22Rv1 (cell line): ENCODE data around the gene SMYD2.

ENCODE experiments used
- H3K27ac ChIP-seq: fragments of 450-650 bp; 2 replicates; pipeline ENCODE4 v1.5.1; 2017
- CTCF ChIP-seq: fragments of 450-650 bp; IDR thresholded peaks from 2 replicates; pipeline ENCODE4 v1.5.1; 2017; ENCODE audit warnings: mild to moderate bottlenecking
- ZFX ChIP-seq: fragments of 450-650 bp; IDR thresholded peaks from 2 replicates; pipeline ENCODE4 v1.6.1; 2017; ENCODE audit warnings: antibody characterized with exemption, borderline replicate concordance

The SMYD2 gene

GRCh38 chr1:214317734-214318133 lies 36.8 kb downstream of the SMYD2 start:
- no peak overlapping the region for H3K27ac ChIP-seq
- TF ChIP-seq CTCF (no peak), ZFX (no peak)

- TF ChIP-seq CTCF (no peak), ZFX (no peak)
- H3K27ac ChIP-seq: no peak overlapping the region
These were observed 37.4 kb downstream of the SMYD2 start for GRCh38 chr1:214318356-214318755.

GRCh38 chr1:214318956-214319736 lies 38.2 kb downstream of the SMYD2 start:
- TF ChIP-seq CTCF: no peak
- TF ChIP-seq ZFX: no peak
- H3K27ac ChIP-seq: no peak overlapping the region

GRCh38 chr1:214319938-214320337 lies 39.0 kb downstream of the SMYD2 start:
- peak; percentile 42 for TF ChIP-seq CTCF
- TF ChIP-seq ZFX: no peak
- H3K27ac ChIP-seq: no peak overlapping the region

GRCh38 chr1:214321705-214322453 lies 40.9 kb downstream of the SMYD2 start:
- H3K27ac ChIP-seq: no peak overlapping the region
- no peak for TF ChIP-seq CTCF
- TF ChIP-seq ZFX: no peak

GRCh38 chr1:214324896-214325800 lies 44.2 kb downstream of the SMYD2 start:
- TF ChIP-seq CTCF (no peak), ZFX (no peak)
- no peak overlapping the region for H3K27ac ChIP-seq
